Testis (tissue), 3 donors: ENCODE results near the gene ZDHHC8. TPM values are rescaled to one million over a fixed set of nuclear protein-coding genes. Genes with fewer than 3 reads are reported as not detected.

Experiments used
- DNase-seq: peaks from one replicate; pipeline ENCODE4 v3.0.0-alpha.2; 2019
- H3K27ac ChIP-seq, 2 donors: fragments of 200-600 bp; sonication (generic); one replicate each; pipeline ENCODE4 v1.5.1; 2019
- H3K27me3 ChIP-seq: fragments of 200-600 bp; sonication (generic); one replicate; pipeline ENCODE4 v1.5.1; 2019
- H3K36me3 ChIP-seq: fragments of 200-600 bp; sonication (generic); one replicate; pipeline ENCODE4 v1.5.1; 2017; ENCODE audit warnings: low read depth; ENCODE audit errors: missing control alignments
- H3K4me1 ChIP-seq: fragments of 200-600 bp; sonication (generic); one replicate; pipeline ENCODE4 v1.5.1; 2019
- H3K4me3 ChIP-seq, 2 donors: fragments of 200-600 bp; sonication (generic); one replicate each; pipeline ENCODE4 v1.5.1; 2017 to 2019
- H3K9me3 ChIP-seq: fragments of 200-600 bp; sonication (generic); one replicate; pipeline ENCODE4 v1.5.1; 2017
- POLR2A ChIP-seq: fragments of 450-650 bp; IDR thresholded peaks from one replicate; pipeline ENCODE4 v1.6.1; 2017; ENCODE audit warnings: antibody characterized with exemption, mild to moderate bottlenecking, moderate library complexity
- WGBS, 2 donors: methylation state at CpG; one replicate each; pipeline ENCODE4 v1.1.5; 2018; 5-methylcytosine and 5-hydroxymethylcytosine counted together
- intact Hi-C: fragments of 100-400 bp; cut with DNase I; formaldehyde crosslinking; loops from one replicate; pipeline ENCODE4 v1.15.1; 2023; ENCODE audit warnings: low total_unique reads
- polyA plus RNA-seq: library from polyadenylated mRNA; stranded (reverse); fragments of 350-450 nt; fragmentation: Illumina TruSeq; extraction: RNeasy Lipid Tissue Mini Kit (QIAGEN cat#74804); gene quantifications from one replicate; pipeline ENCODE4 v1.2.3, GENCODE V29; 2014; ENCODE audit warnings: low read depth, low replicate concordance; ENCODE audit not compliant: insufficient read depth
- total RNA-seq, 2 donors: library from RNA; depleted of rRNA; stranded (reverse); fragments of >200 nt; gene quantifications; one replicate each; pipeline ENCODE4 v1.2.3, GENCODE V29; 2016
- TF ChIP-seq, protein P1 (sequence below), 3 experiments: fragments of 450-650 bp in 2 of 3; fragments of 200-600 bp in 1 of 3; sonication (generic) in 1 of 3; IDR thresholded peaks; one replicate each; pipeline ENCODE4 v1.5.1; 2016 to 2019; ENCODE audit warnings: antibody characterized with exemption in 3 of 3, mild to moderate bottlenecking in 2 of 3, moderate library complexity in 1 of 3

ZDHHC8 gene
- total and polyA plus RNA-seq, 3 donors from 2014 or later, result 34.0 to 44.0 (median 40.9) TPM

DNA sequence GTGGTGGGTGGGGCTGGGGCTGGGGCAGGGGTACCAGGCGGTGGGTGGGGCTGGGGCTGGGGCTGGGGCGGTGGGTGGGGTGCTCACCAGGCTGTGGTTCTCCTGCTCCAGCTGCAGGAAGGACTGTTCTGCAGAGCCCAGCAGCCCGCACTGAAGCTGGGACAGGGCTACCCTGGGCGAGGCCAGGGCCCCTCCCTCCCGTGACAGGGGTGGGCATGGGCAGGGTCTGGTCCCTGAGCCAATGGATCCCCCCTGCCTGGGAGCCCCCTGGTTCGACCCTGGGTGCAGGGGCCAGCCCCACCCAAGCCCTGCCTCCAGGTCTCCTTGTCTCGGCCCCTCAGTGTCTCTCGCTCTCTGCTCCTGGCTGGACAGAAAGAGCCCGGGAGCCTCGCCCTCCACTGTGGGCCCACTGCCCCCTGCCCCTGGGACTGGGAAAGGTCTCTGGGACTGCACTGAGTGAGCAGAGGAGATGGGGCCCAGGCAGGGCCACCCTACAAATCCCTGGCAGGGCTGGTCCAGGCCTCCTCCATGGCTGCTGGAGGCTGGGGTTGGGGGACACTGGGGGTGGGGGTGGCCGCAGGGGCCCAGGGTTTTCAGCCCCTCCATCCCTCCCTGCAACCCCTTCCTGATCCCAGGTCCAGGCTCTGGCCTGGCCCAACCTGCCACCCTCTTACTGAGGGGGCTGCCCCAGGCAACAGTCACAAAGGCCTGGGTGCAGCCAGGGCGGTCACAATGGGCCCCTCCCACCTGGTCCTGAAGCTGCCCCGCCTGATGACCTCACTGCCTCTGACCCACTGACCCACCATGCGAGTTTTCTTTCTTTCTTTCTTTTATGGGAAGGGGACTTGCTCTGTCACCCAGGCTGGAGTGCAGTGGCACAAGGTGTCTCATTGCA lies 19.0 kb downstream of the ZDHHC8 start, which contains the start of gene CCDC188:
CCDC188 (minus strand) TSS at position 675 of the 895 bp plus-strand sequence; CDS start at position 606, 69 bp downstream.
- Histone ChIP-seq H3K27me3 (no peaks in the 10 kb centered on the region), H3K4me3 (no peak within 1 kb of the TSS), H3K27ac (no peak within 1 kb of the TSS), H3K9me3 (no peaks in the 10 kb centered on the region), H3K36me3 (no peaks in the 10 kb centered on the region), H3K4me1 (peaks cover 4% of the 10 kb centered on the region)
- TF ChIP-seq, protein P1, sequence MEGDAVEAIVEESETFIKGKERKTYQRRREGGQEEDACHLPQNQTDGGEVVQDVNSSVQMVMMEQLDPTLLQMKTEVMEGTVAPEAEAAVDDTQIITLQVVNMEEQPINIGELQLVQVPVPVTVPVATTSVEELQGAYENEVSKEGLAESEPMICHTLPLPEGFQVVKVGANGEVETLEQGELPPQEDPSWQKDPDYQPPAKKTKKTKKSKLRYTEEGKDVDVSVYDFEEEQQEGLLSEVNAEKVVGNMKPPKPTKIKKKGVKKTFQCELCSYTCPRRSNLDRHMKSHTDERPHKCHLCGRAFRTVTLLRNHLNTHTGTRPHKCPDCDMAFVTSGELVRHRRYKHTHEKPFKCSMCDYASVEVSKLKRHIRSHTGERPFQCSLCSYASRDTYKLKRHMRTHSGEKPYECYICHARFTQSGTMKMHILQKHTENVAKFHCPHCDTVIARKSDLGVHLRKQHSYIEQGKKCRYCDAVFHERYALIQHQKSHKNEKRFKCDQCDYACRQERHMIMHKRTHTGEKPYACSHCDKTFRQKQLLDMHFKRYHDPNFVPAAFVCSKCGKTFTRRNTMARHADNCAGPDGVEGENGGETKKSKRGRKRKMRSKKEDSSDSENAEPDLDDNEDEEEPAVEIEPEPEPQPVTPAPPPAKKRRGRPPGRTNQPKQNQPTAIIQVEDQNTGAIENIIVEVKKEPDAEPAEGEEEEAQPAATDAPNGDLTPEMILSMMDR (IDR thresholded peaks at IDR 0.05), result no peak
- no peak for TF ChIP-seq POLR2A
- 88% methylated on average over 3 to 13 of the region's 14 CpGs for WGBS, 2 donors
- intact Hi-C loops, result no loop called here
- no peak for DNase-seq

DNA sequence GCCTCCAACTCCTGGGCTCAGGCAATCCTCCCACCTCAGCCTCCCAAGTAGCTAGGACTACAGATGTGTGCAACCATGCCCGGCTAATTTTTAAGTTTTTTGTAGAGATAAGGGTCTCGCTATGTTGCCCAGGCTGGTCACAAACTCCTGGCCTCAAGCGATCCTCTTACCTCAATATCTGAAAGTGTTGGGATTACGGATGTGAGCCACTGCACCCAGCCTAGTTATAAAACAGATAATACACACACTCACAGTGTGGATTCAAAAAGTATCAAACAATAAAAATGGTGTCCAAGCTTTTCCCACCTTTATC lies 19.6 kb downstream of the ZDHHC8 start:
- TF ChIP-seq, protein P1 (IDR thresholded peaks at IDR 0.05), result no peak
- TF ChIP-seq POLR2A, result no peak
- no peak for DNase-seq
- intact Hi-C loops, result no loop called here
- no peak overlapping the region for H3K27ac ChIP-seq
- WGBS, 2 donors, result 90% methylated on average over 4 of the region's 4 CpGs
- no peaks in the 10 kb centered on the region for H3K36me3 ChIP-seq
- H3K4me1 ChIP-seq, result peaks cover 4% of the 10 kb centered on the region
- H3K4me3 ChIP-seq, result no peak overlapping the region
- H3K27me3 ChIP-seq, result no peaks in the 10 kb centered on the region
- no peaks in the 10 kb centered on the region for H3K9me3 ChIP-seq

GRCh38 chr22:20152464-20152890 lies 20.9 kb downstream of the ZDHHC8 start:
- no peak for DNase-seq
- Histone ChIP-seq H3K4me1 (peaks cover 4% of the 10 kb centered on the region), H3K9me3 (no peaks in the 10 kb centered on the region), H3K36me3 (no peaks in the 10 kb centered on the region), H3K27me3 (no peaks in the 10 kb centered on the region), H3K27ac (no peak overlapping the region), H3K4me3 (no peak overlapping the region)
- WGBS, 2 donors, result 88% methylated on average over 14 of the region's 14 CpGs; no CpG with 5 or more reads in 1 of the 2 donors
- intact Hi-C loops, result no loop called here
- TF ChIP-seq POLR2A, result no peak
- TF ChIP-seq, protein P1 (IDR thresholded peaks at IDR 0.05), result no peak

DNA sequence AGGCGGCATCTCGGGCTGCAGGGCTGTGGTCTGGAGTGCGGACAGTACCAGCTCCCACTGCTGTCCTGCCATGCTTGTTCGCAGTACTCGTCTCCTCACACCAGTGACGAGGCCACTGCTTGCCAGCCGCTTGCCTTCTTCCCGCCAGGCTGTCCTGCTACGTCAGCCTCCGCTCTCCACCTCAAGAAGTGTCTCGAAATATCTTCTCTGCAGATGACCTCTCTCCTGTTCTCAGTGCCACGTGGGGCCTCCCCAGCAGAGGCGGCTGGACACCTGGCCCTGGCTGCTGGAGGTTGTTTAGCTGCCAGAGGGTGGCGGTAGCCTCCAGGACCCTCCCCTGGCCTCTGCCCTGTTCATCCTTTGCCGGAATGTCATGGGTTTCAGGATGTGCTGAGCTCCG lies 22.3 kb downstream of the ZDHHC8 start:
- no peak for DNase-seq
- Histone ChIP-seq H3K4me3 (no peak overlapping the region), H3K36me3 (no peaks in the 10 kb centered on the region), H3K9me3 (no peaks in the 10 kb centered on the region), H3K27ac (no peak overlapping the region), H3K4me1 (peaks cover 4% of the 10 kb centered on the region), H3K27me3 (no peaks in the 10 kb centered on the region)
- intact Hi-C loops, result no loop called here
- no peak for TF ChIP-seq POLR2A
- TF ChIP-seq, protein P1 (IDR thresholded peaks at IDR 0.05), result no peak
- 44 to 64% methylated on average over 13 to 16 of the region's 16 CpGs for WGBS, 2 donors
